A549 treated with ZK216348 at 1 μM for 4 hours (cell line): Measurements from ENCODE around the gene CENPV. TPM values are rescaled to one million over a fixed set of nuclear protein-coding genes. Genes with fewer than 3 reads are reported as not detected.

Experiments
- total RNA-seq: library from RNA; stranded (reverse); fragments of 200-300 nt; extraction: Qiagen RNA extraction; gene quantifications from 5 replicates; pipeline ENCODE4 v1.2.3, GENCODE V29; 2022; ENCODE audit warnings: low read depth

CENPV gene
- total RNA-seq, result 121 to 168 TPM (median 160 TPM) in 5 replicates

GRCh38 chr17:16353317-16354174 lies at the start of gene CENPV:
Gene CENPV (minus strand): TSS chr17:16353469. CDS start chr17:16353436, 33 bp downstream.

GRCh38 chr17:16380640-16381495 lies 27.6 kb upstream of the CENPV start, which contains the start of gene UBB:
Gene UBB (plus strand): TSS chr17:16381091. CDS start chr17:16381908, 817 bp downstream.

Other genes with a start within 250 kb of the CENPV start
- gene NCOR1, start 137.9 kb downstream of the CENPV start, total RNA-seq, result 65.7 to 86.9 TPM (median 83.9 TPM) in 5 replicates
- 10.7 to 19.9 TPM (median 15.4 TPM) in 5 replicates for gene PIGL, start 136.3 kb downstream of the CENPV start, total RNA-seq
- gene UBB, start 27.6 kb upstream of the CENPV start, total RNA-seq, result 2,012 to 2,370 TPM (median 2,162 TPM) in 5 replicates
- gene TRPV2, start 62.1 kb upstream of the CENPV start, total RNA-seq, result 0.13 to 0.86 TPM (median 0.40 TPM) in 4 of 5 replicates, not detected in the other
- gene LRRC75A, start 138.7 kb upstream of the CENPV start, total RNA-seq, result 1.1 to 1.5 TPM (median 1.2 TPM) in 5 replicates
- gene ZNF287, start 215.7 kb upstream of the CENPV start, total RNA-seq, result 7.8 to 19.8 TPM (median 13.9 TPM) in 5 replicates